Stomach smooth muscle (tissue), 2 donors: ENCODE results near the gene DMP1.

ENCODE experiments used
- H3K27ac ChIP-seq: one replicate; pipeline ENCODE4 v1.7.0; 2013; ENCODE audit warnings: mild to moderate bottlenecking, low read length, inconsistent platforms
- H3K27me3 ChIP-seq, 2 donors: one replicate each; pipeline ENCODE4 v1.7.0; 2013; ENCODE audit warnings: low read length in 2 of 2; ENCODE audit not compliant: insufficient read depth in 2 of 2, control insufficient read depth in 1 of 2
- H3K36me3 ChIP-seq, 2 donors: one replicate each; pipeline ENCODE4 v1.7.0; 2013; ENCODE audit warnings: low read length in 2 of 2; ENCODE audit not compliant: control insufficient read depth in 2 of 2, insufficient read depth in 2 of 2
- H3K4me1 ChIP-seq: one replicate; pipeline ENCODE4 v1.7.0; 2013; ENCODE audit warnings: low read length; ENCODE audit not compliant: control insufficient read depth, insufficient read depth
- H3K4me3 ChIP-seq, 2 donors: one replicate each; pipeline ENCODE4 v1.7.0; 2013; ENCODE audit warnings: low read length in 2 of 2
- H3K9ac ChIP-seq, 2 donors: one replicate each; pipeline ENCODE4 v1.7.0; 2013; ENCODE audit warnings: low read length in 2 of 2, mild to moderate bottlenecking in 1 of 2
- H3K9me3 ChIP-seq, 2 donors: one replicate each; pipeline ENCODE4 v1.7.0; 2013; ENCODE audit warnings: low read length in 2 of 2; ENCODE audit not compliant: control insufficient read depth in 2 of 2
- donor health status: healthy.
- donor health status: Pancreatic carcinoma.

DMP1 gene

DNA sequence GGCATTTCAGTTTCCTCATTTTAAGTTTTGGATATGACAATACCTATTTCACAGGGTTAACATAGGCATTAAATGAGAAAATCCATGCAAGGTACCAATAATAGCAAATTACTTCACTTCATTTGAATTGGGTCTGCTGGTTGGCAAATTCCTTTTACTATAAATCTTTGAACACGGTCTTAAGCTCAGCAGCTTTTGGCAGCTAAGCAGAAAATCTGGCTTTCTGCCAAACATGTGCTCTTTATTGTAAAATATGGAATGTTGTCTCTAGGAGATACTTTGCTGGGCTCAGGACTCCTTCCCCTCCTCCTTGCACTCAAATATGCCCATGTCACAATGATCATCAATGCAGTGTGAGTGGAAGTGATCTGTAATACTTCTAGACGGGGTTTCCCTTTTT lies 16.8 kb upstream of the DMP1 start:
- Histone ChIP-seq H3K27ac (no peak overlapping the region), H3K36me3 (no peaks in the 10 kb centered on the region), H3K9me3 (no peaks in the 10 kb centered on the region), H3K9ac (no peak overlapping the region), H3K4me1 (no peaks in the 10 kb centered on the region), H3K4me3 (no peak overlapping the region), H3K27me3 (no peaks in the 10 kb centered on the region)

DNA sequence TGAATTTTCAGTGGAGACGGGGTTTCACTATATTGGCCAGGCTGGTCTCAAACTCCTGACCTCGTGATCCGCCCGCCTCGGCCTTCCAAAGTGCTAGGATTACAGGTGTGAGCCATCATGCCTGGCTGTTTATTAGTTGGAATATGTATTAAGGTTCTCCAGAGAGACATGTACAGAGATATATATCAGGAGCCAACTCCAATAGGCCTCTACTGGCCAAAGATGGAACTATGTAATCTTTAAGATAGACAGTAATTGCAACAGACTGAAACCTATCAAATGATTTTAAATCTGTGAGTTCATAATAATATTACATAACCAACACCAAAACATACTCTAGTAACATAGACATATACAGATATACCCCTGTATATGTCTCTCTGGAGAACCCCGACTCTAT lies 5.8 kb upstream of the DMP1 start:
- no peak overlapping the region for H3K4me3 ChIP-seq
- no peaks in the 10 kb centered on the region for H3K4me1 ChIP-seq
- no peaks in the 10 kb centered on the region for H3K27me3 ChIP-seq

DNA sequence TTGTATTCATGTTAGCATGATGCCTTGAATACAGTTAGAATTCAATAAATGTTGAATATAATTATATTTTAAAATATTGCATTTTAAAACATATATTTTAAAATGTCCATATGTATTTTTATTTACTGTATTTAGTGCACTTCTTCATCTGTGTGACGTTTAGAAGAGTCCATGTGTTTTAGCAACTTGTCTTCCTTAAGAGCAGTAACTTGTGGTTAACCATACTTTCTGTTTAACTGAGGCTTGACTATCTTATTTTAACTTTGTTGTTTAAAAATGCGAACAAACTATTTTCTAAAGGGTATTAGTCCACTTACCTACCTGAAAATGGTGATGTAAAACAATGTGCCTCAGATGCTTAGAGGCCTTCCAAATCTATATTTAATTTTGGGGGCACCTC lies 858 bp downstream of the DMP1 start:
- no peaks in the 10 kb centered on the region for H3K36me3 ChIP-seq
- H3K27me3 ChIP-seq, result no peaks in the 10 kb centered on the region
- no peak overlapping the region for H3K9ac ChIP-seq

More for the DNA sequence above, 5.8 kb upstream of the DMP1 start:
- no peak overlapping the region for H3K27ac ChIP-seq
- no peaks in the 10 kb centered on the region for H3K36me3 ChIP-seq
- no peak overlapping the region for H3K9ac ChIP-seq
- no peaks in the 10 kb centered on the region for H3K9me3 ChIP-seq

DNA sequence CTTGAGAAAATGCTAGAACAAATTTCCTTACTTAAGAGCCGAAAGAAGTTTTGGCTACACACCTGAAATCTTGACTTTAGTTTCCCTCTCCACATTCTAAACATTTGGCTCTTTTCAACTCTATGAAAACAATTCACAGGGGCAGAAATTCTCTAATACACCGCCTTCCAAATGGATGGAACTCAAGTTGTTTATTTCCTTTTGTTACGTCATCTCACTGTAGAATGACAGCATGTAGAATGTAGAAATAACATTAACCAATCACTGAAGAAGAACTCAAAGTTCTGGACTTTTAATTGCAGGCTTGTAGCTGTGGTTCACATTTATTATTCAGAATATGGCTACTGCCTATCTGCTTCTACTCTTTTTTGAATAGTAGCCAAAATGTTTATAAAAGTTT lies 1.9 kb downstream of the DMP1 start:
- Histone ChIP-seq H3K27me3 (no peaks in the 10 kb centered on the region), H3K9ac (no peak overlapping the region), H3K27ac (no peak overlapping the region), H3K4me3 (no peak overlapping the region), H3K4me1 (no peaks in the 10 kb centered on the region), H3K9me3 (no peaks in the 10 kb centered on the region), H3K36me3 (no peaks in the 10 kb centered on the region)

More for the DNA sequence above, 858 bp downstream of the DMP1 start:
- no peak overlapping the region for H3K27ac ChIP-seq
- H3K4me3 ChIP-seq, result no peak overlapping the region
- H3K4me1 ChIP-seq, result no peaks in the 10 kb centered on the region
- H3K9me3 ChIP-seq, result no peaks in the 10 kb centered on the region

DNA sequence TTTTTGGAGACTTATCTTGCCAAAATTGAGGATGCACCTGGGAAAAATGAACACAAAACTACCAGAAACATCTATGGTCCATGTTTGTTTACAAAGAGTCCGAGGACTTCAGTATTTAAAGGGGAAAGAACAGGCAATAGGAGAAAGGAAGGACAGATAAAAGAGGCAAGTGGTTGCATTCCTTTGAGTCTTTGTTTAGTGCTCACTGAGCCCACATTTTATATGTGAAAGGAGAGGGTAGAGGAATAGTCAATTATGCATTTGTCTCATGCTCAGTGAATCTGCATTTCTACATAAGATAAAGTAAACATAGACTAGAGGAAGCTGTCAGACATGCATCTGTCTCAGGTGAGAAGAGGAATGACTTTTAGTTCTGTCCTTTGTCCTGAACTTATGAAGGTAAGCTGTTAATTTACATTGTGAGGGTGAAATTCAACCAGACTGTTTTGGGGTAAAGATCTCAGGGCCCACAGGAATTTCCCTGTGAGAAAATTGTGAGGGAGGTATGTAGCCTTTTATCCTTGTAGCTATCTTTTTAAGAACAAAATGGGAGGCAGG lies 4.5 kb downstream of the DMP1 start:
- peaks cover 2% of the 10 kb centered on the region for H3K4me1 ChIP-seq
- no peak overlapping the region for H3K4me3 ChIP-seq
- no peak overlapping the region for H3K27ac ChIP-seq
- no peaks in the 10 kb centered on the region for H3K9me3 ChIP-seq
- no peaks in the 10 kb centered on the region for H3K27me3 ChIP-seq
- no peak overlapping the region for H3K9ac ChIP-seq
- H3K36me3 ChIP-seq, result no peaks in the 10 kb centered on the region

DNA sequence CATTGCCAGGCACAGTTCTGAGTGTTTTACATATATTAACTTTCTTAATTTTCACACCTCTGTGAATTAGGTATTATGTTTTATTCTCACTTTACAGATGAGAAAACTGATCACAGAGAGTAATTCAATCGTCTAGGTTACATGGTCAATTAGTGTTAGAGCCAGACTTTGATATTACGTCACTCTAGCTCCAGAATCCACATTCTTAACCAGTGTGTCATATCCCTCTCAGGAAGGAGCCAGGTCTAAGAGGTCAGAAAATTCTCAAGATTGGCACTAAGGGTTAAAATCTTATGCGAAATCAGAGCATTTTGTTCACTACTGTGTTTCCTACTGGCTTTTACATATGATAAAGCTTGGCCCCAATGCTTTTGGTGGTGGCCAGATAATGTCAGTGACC lies 7.4 kb downstream of the DMP1 start:
- no peaks in the 10 kb centered on the region for H3K9me3 ChIP-seq
- H3K27ac ChIP-seq, result no peak overlapping the region
- H3K9ac ChIP-seq, result no peak overlapping the region
- no peaks in the 10 kb centered on the region for H3K27me3 ChIP-seq
- H3K4me3 ChIP-seq, result no peak overlapping the region
- H3K36me3 ChIP-seq, result no peaks in the 10 kb centered on the region
- H3K4me1 ChIP-seq, result peaks cover 6% of the 10 kb centered on the region

DNA sequence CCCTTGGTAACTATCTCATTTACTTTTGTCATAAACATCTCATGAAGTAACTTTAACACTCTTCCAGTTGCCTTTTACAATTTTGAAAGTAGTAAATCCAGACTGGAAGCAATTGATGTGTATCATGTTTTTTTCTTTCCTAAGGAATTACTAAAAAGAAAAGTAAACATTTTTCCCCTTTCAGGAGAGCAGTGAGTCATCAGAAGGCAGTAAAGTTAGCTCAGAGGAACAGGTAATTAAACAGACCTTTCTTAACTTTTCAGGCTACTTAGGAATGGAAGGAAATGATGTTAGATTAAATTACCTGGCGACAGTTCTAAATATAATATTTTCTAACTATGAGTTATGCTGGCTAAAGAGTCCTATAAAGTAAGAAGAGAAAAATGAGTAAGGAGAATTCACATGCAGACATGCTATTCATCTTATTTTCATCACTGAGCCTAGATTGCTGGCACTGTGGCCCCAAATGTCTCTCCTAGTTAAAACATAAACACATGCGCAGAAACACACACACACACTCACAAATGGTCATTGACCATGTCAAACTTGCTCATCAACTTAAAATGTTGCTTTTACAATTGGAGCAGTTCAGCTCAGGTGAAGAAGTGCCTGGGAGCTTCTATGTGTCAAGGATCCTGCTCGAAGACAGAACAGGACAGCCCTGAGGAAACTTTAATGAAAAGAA lies 9.3 kb downstream of the DMP1 start:
- H3K36me3 ChIP-seq, result no peaks in the 10 kb centered on the region
- no peak overlapping the region for H3K9ac ChIP-seq
- no peaks in the 10 kb centered on the region for H3K27me3 ChIP-seq

DNA sequence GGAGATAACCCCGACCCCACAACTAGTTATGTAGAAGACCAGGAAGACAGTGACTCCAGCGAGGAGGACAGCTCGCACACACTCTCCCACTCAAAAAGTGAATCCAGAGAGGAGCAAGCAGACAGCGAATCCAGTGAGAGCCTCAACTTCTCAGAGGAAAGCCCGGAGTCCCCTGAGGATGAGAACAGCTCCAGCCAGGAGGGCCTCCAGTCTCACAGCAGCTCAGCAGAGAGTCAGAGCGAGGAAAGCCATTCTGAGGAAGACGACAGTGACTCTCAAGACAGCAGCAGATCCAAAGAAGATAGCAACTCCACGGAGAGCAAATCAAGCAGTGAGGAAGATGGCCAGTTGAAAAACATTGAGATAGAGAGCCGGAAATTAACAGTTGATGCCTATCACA lies 12.8 kb downstream of the DMP1 start:
- no peak overlapping the region for H3K4me3 ChIP-seq
- H3K27ac ChIP-seq, result no peak overlapping the region
- H3K9ac ChIP-seq, result no peak overlapping the region
- peaks cover 6% of the 10 kb centered on the region for H3K4me1 ChIP-seq
- no peaks in the 10 kb centered on the region for H3K27me3 ChIP-seq
- no peaks in the 10 kb centered on the region for H3K9me3 ChIP-seq
- no peaks in the 10 kb centered on the region for H3K36me3 ChIP-seq

More for the DNA sequence above, 9.3 kb downstream of the DMP1 start:
- no peak overlapping the region for H3K27ac ChIP-seq
- no peaks in the 10 kb centered on the region for H3K9me3 ChIP-seq
- H3K4me1 ChIP-seq, result peaks cover 6% of the 10 kb centered on the region
- no peak overlapping the region for H3K4me3 ChIP-seq

DNA sequence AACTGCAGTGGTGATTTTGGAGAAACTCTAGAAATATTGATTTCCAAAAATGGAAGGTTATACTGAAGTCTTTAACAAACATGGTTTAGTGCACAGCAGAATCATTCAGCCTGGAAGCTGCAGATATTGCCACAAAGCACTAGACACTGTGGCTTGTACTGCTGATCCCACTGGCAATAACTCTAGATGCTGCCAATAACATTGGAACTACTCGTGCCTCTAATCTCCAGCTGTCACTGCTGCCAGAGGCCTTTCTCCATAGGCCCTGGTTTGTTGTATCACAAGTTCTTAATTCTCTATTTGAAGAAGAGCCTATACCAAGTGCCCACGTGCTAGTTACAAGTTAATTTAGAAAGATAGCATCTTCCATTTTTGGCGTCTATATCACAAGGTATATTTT lies 19.3 kb downstream of the DMP1 start:
- no peak overlapping the region for H3K27ac ChIP-seq

DNA sequence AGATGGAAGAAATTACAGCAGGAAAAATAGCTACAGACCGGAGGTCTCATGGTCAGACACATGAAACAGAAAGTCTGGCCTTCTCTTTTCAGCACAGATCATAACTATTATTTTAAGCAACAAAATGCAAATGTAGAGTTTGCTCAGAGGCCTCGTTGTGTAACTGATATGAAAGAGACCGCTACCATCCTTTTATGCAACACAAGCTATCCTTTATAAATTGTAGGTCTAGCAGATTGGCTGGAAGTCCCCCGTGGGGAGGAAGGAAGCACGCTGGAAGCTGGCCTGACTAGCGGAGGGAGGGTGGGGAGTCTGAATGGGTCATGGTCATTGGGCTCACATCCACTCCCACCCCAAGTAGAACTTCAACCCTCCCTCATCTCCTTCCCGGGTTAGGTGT lies 27.7 kb downstream of the DMP1 start:
- Histone ChIP-seq H3K27me3 (no peaks in the 10 kb centered on the region), H3K4me3 (no peak overlapping the region), H3K36me3 (no peaks in the 10 kb centered on the region), H3K9me3 (no peaks in the 10 kb centered on the region), H3K4me1 (no peaks in the 10 kb centered on the region), H3K27ac (no peak overlapping the region), H3K9ac (peak overlapping the region in 1 of 2 donors; percentile 1)

More for the DNA sequence above, 19.3 kb downstream of the DMP1 start:
- Histone ChIP-seq H3K4me3 (no peak overlapping the region), H3K4me1 (no peaks in the 10 kb centered on the region), H3K9ac (no peak overlapping the region), H3K27me3 (no peaks in the 10 kb centered on the region), H3K36me3 (no peaks in the 10 kb centered on the region), H3K9me3 (no peaks in the 10 kb centered on the region)

DNA sequence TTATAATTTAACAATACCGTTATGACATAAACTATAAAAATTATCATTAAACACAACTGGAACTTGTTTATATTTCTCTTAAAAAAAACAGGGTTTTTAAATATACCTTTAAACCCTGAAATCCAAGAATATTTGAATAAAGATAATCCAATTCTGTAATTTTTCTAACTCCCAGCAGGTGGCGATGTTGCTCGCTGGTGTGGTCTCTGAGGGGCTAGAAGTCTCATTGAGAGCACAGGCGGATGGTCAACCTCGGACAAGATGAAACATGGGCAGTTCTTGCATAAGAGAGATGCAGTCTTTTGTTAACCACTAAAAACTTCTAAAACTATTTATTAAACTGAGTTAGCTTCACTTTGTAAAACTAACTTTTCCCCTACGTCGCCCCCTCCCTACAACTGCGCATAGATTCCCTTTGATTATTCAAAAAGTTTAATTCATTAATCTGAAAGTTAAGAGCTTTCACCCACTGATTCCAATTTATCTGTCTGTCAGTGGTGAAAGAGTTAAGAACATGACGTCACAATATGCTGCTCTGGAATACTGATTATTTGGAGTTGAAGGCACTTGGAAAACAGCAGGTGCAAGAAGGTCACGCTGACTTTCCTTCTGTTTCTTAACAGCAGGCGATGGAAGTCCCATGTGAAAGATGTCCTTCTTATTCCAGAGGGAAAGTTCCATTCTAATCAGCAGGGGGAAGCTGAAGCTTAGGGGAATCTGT lies 29.5 kb downstream of the DMP1 start:
- H3K36me3 ChIP-seq, result no peaks in the 10 kb centered on the region
- no peaks in the 10 kb centered on the region for H3K27me3 ChIP-seq
- H3K9ac ChIP-seq, result no peak overlapping the region
- peaks cover 0 to 4% of the 10 kb centered on the region in 2 donors for H3K9me3 ChIP-seq
- H3K4me3 ChIP-seq, result no peak overlapping the region
- no peak overlapping the region for H3K27ac ChIP-seq
- no peaks in the 10 kb centered on the region for H3K4me1 ChIP-seq
